Measurements from ENCODE around the gene RAD51.
A peak's percentile ranks its signal among the peaks of the same experiment; 100 is the strongest.

RAD51 gene

DNA sequence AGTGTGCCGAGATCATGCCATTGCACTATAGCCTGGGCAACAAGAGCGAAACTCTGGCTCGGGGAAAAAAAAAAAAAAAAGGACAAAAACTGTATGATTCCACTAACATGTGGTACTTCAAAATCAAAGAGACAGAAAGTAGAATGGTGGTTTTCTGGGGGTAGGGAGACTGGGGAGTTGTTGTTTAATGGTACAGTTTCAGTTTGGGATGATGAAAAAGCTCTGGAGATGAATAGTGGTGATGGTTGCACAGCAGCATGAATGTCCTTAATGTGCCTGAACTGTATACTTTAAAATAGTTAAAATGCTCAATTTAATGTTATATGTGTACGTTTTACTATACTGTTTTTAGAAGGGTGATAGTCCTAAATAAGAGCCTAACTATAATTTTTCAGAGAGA lies 27.4 kb downstream of the RAD51 start:
- no peak for DNase-seq (ENCODE audit: low spot score)

DNA sequence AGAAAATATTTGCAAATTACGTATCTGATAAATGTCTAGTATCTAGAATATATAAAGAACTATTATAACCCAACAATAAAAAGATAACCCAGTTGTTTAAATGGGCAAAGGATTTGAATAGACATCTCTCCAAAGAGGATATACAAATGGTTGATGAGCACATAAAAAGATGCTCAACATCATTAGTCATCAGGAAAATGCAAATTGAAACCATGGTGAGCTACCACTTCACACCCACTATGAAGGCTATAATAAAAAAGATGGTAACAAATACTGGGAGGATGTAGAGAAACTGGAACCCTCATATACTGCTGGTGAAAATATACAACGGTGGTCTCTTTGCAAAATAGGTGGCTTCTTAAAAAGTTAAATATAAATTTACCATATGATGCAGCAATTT lies 28.0 kb downstream of the RAD51 start:
- DNase-seq (ENCODE audit: low spot score) = no peak

DNA sequence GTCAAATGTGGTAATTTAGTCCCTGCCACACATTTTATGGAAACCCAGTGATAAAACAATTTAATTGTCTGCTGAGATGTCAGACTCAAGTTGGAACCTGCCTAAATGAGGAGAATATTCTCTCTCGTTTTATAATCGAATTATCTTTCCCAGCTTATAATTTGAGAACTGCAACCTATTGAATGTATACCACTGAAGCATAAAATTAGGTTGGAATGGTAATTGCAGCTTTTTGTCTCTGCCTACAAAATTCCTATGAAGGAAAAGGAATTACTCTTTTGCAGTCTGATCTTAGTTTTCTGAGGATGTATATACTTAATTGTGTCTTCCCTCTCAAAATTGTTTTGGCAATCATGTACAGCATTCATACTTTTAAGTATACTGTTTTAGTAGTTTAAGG lies 28.9 kb downstream of the RAD51 start:
- no peak for DNase-seq (ENCODE audit: low spot score)

DNA sequence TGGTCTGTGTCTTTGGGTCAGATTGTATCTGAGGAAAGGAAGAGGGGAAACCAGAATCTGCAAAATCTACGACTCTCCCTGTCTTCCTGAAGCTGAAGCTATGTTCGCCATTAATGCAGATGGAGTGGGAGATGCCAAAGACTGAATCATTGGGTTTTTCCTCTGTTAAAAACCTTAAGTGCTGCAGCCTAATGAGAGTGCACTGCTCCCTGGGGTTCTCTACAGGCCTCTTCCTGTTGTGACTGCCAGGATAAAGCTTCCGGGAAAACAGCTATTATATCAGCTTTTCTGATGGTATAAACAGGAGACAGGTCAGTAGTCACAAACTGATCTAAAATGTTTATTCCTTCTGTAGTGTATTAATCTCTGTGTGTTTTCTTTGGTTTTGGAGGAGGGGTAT lies 36.1 kb downstream of the RAD51 start:
- DNase-seq (ENCODE audit: low spot score) = no peak

DNA sequence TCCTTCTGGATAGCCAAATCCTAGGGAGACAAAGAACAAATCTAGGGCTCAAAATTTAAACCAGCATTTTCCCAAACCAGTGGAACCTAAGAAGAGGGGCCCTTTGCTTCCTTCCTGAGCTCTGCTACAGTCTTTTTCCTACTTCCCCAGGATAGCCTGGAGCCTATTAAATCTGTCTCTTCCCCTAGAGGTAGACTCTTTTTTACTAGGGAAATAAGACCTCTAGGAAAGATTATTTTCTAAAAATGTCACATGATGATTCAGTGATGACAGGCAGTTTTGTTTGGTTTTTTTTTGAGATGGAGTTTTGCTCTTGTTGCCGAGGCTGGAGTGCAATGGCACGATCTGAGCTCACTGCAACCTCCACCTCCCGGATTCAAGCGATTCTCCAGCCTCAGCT lies 41.6 kb downstream of the RAD51 start:
- no peak for DNase-seq (ENCODE audit: low spot score)

DNA sequence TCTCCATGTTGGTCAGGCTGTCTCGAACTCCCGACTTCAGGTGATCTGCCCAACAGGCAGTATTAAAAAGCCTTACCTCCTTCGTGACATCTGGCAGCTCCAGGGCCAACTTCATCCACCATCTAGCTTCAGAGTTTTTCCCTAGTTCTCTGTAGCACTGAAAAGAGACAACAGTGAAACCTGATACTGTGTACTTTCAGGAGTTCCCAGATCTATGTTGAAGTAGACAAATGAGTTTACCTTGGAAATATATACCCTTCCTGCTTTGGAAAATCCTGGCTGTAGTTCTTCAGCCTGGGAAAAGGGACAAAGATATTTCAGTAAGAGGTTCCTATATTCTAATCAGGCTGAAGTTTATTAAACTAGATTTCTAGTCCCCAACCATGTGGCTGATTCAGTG lies 42.1 kb downstream of the RAD51 start:
- DNase-seq (ENCODE audit: low spot score) = no peak

DNA sequence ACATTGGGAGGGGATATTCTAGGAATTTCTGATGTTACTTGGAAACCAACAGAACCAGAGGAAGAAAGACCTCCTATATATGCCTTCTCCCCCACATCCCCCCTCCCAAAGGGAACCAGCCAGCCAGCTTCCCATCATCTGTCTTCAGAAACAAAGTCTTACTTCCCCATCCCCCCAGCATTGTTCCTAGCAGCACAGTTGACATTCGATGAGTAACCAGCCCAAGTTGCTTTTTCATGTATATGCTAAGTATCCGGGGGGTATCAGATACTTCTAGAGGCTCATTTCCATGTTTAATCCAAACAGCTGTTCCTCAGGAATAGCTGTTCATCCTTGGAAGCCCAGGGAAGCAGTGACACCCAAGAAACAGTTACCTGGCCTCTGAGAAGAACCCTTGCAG lies 44.1 kb downstream of the RAD51 start:
- no peak for DNase-seq (ENCODE audit: low spot score)

DNA sequence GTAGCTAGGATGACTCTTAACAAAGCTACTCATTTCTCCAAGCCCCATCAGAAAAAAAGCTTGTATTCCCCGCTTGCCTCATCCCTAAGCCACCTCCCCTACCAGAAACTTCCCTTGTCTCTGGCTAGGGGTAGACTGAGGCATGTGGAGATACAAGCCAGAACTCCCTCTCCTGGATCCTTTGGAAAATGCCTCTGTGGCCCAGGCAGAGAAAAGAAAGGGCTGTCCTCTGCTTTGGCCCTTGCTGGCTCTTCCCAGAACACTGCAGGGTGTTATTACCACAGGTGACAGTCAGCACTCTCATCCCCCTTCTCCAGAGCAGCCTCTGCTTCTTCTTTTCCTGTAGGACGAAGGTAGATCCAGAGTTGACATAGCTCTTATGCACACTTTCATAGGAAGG lies 44.9 kb downstream of the RAD51 start:
- no peak for DNase-seq (ENCODE audit: low spot score)

DNA sequence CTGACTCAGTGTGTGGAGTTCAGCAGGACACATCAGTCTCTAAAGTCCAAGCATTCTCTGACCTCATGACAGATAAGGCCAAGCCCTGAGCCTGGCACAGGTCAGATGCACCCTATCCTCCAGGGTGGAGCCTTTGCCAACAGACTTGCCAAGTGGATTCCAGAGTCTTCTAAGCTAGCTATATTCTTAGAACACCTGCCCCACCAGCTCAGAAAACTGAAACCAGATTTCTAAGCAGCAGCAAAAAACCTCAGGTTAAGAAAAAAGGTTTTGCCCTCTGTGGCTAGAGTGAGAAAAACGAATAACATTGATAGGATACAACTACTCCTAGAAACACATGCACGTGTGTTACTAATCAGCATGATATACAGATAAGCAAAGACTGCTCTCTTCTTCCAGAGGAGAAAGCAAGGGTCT lies 48.5 kb downstream of the RAD51 start:
- DNase-seq (ENCODE audit: low spot score) = peak; percentile 81

DNA sequence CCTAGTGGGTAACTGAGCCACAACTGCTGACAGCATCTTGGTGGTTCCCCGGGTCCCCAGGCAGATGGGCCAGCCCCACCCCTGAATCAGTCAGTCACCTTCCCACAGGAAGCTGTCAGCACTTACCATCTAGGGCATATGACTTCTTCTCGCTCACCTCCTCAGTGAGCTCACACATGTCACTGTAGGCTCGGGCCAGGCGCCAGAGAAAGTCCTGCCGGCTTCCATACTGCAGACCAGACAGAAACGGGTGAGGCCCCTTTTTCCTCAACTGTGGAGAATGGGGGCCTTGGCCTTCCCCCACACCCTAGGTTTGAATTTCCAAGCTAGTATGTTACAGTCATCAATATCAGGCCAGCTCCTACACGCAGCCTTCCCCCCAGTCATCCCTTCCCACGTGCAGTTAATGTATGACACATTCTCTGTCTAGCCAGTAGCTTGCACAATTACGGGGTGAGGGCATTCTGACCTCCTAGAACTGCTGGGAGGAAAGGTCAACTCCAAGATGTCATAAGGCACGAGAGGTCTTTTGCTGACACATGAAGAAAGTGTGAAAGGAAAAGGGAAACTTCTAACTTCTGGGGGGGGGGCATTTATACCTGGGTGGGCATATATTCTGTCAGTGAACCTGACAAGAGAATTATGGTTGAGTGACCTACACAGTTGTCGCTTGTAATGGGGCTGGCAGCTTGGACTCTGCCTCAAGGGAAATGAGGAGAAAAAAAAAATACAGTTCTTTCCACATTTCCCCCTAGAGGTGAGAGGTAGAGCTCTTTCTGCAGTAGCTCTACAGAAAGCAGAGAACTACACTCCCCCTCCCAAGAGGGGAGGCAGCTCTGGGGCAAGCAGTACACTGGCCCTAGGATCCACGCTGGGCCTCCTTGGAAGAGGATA lies 49.2 kb downstream of the RAD51 start:
- DNase-seq (ENCODE audit: low spot score) = peak; percentile 75

DNA sequence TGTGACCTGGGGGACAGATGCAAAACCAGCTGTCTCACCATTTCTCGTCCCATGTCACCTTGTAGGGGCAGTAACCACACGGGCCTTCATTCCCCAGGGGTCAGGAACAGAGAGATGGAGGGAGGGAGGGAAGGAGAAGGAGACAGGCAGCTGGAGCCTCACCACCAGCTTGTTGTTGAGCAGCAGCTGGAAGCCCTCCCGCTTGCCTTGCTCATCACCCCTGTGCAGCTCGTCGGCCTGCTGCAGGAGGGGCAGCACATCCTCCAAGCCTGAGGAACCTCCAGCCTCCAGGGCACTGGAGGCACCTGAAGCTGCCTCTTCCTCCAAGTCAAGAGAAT lies 49.8 kb downstream of the RAD51 start:
- DNase-seq (ENCODE audit: low spot score) = peak; percentile 59

DNA sequence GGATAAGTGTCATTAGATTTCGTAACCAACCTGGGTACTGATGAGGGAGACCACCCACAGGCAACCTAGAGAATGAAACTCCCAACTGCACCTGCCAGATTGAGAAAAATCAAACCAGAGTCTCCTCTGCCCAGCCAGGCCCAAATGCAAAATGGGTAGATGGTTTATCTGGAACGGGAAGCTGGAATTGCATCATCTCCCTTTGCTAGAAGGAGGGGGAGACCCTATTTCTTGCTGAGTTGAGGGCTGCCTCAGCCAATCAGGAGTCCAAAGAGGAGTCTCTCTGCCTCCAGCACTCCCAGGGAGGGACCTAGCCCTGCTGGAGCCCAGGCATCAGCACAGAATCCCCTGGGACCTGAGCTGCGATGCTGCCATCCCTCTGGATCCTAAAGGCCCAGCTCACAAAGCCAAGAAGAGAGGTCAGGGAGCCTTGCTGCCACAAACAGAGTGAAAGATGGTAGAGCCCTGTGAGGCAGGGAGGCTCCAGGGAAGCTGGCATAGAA lies 52.0 kb downstream of the RAD51 start:
- DNase-seq (ENCODE audit: low spot score) = peak; percentile 67

DNA sequence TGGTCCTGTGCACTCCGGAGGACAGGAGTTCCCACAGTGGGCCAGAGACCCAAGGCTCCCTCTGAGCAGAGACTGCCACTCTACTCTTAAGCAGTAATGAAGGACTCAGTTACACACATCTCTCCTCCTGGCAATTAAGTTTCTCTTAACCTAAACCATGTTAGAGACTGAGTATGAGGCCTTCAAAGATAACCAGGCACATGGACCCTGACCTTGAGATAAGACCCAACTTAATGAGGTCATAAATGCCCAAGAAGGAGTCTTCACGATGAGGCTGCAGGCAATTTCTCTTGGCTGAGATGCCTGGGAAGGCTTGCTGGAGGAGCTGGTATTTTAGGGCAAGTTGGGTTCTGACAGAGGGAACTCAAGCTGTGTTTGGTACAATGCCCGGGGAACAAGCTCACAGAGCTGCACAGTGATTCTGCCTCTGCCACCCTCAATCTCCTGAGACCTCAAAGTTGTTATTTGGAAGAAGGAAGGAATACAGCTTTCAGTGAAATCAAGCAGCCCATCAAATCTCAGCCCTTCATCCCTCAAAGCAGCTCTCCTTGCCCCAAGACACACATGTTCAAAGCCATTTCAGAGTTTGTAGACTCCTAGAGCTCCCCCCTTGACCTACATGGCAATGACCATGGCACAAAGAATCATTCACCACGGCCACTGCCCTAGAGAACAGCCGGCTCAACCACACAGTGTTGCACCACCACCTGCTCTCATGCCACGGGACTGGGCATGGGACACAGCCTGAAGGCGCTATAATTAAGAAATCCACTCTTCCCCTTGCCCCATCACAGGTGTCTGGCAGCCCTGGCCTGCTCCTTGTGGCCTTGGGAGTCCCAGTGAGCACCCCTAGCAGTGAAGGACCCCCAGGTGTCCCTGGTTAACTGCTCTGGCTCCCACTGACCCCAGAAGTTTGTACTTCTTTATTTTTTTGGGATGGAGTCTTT lies 53.0 kb downstream of the RAD51 start:
- peak; percentile 83 for DNase-seq (ENCODE audit: low spot score)

DNA sequence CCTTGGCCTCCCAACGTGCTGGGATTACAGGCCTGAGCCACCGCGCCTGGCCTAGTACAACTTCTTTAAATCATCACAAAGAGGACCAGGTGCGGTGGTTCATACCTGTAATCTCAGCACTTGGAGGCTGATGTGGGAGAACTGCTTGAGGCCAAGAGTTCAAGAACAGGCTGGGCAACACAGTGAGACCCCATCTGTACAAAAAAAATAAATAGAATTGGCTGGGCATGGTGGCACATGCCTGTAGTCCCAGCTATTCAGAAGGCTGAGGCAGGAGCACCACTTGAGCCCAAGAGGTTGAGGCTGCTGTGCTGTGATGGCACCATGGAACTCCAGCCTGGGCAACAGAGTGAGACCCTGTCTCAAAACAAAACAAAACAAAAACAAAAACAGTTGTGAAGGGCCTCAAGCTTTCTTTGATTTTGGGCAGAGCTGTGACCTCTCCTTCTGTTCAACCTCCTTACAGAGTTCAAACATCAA lies 54.2 kb downstream of the RAD51 start:
- no peak for DNase-seq (ENCODE audit: low spot score)

DNA sequence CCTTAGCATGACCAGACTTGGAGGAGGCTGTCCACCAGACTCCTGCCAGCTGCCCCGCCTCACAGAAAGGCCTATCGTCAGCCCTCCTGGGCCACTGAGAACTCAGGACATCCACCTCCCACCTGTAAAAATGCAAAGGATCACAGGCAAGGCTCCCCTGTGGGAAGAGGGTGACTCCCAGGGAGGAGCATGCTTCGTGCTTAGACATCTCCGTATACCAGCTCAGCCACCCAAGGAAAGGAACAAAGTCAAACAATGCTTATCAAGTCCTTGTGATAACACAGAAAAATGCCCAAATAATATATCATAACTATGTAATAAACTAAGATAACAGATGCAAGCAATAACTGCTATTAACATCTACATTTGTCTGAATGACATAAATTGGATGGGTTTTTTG lies 55.9 kb downstream of the RAD51 start:
- no peak for DNase-seq (ENCODE audit: low spot score)

DNA sequence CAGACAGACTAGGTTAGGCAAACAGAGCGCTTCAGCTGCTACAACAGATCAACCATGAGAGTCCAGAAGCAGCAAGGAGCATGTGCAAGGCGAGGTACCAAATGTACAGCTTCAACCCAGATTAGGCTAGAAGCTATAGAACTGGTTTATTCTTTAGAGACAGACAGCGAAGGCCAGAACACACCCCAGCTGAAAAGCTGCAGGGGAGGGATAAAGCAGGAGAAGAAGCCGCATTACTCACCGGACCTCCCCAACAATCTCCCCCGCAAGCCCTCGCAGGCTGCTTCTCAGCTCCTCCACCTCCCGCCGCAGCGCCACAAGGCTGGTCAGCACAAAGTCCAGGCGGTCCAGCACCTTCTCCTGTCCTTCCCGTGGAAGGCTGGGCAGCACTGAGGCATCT lies 56.8 kb downstream of the RAD51 start:
- no peak for DNase-seq (ENCODE audit: low spot score)

DNA sequence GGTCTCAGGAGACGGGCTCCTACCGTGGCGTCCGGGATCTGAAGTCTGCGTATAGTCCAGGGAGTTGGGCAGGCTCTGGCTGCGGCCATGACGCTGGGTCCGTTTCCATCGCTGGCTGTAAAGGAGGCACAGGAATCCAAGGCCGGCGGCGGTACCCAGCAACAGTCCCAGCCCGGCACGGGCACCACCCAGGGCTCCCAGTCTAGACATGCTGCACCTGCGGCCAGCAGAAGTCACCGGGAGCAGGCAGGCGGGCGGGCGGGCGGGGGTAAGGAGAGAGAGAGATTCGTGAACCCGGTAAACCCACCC lies 59.6 kb downstream of the RAD51 start:
- DNase-seq (ENCODE audit: low spot score) = peak; percentile 64

DNA sequence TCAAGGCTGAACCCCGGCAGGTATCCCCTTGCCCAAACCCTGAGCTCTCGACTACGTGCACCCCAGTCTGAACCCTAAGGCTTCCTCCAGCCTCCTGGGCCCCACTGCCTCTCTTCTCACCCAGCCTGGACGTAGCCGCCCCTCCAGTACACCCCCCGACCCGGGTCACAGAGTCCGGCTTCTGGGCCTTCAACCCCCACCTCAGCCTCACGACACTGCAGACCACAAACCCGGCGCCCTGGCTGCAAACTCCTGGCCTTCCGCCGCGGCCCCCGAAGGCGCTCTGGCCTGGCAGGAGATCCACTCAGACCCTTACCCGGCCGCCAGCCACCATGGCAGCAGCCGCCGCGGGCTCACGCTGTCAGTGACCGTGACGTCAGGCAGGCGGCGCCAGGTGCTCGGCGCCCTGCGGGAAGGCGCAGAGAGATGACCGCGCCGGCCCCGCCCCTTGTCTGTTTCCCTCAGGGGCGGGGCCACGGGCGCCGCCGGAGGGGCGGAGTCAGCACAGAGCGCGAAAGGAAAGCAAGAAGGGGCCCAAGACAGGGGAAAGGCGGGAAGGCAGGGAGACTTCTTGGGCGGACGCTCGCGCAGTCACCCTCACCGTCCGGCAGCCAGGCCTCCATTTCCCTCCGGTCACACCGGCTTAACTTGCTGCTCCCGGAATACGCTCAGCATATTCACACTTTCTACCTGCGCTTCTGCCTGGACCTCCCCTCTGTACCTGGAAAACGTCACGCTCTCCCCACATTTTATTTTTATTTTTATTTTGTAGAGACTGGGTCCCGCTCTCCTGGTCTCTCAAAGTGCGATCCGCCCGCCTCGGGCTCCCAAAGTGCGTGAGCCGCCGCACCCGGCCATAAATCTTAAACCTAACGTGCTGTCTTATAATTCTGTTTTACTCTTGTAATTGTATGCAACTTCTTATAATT lies 60.2 kb downstream of the RAD51 start, which contains the start of gene RMDN3:
Gene RMDN3, minus strand, starts transcription at position 372 of the 929 bp plus-strand sequence. CDS start 471 bp downstream, outside the sequence.
- DNase-seq (ENCODE audit: low spot score) = peak; percentile 96

DNA sequence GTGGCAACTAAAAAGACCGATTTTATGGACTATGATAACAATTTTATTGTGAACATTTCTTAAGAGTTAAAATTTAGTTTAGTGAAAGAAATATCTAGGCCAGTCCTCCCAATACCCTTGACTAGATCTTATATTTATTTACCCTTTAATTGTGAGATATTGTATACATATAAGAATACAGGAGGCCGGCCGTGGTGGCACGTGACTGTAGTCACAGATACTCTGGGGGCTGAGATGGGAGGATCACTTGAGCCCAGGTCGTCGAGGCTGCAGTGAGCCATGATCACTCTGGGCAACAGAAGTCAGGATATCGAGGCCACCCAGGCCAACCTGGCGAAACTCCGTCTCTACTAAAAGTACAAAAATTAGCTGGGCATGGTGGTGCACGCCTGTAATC lies 60.8 kb downstream of the RAD51 start:
- DNase-seq (ENCODE audit: low spot score) = no peak

DNA sequence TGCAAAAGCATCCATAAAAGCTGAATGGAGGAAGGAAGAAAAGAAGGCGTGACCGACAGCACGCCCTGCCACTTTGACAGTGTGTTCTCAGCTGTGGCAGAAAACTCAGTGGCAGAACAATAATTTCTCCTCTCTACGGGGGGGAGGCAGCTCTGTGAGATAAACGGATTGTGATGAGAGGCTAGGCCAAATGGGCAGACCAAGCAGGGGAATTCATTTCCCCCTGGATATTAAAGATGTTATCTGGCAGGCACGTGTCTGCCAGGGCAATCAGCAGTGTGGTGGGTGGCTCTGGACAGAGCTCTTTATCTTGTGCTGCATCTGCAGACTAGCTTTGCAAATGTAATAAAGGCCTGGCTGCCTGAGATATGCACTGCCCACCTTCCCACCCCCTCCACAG lies 62.0 kb downstream of the RAD51 start:
- DNase-seq (ENCODE audit: low spot score) = peak; percentile 44

DNA sequence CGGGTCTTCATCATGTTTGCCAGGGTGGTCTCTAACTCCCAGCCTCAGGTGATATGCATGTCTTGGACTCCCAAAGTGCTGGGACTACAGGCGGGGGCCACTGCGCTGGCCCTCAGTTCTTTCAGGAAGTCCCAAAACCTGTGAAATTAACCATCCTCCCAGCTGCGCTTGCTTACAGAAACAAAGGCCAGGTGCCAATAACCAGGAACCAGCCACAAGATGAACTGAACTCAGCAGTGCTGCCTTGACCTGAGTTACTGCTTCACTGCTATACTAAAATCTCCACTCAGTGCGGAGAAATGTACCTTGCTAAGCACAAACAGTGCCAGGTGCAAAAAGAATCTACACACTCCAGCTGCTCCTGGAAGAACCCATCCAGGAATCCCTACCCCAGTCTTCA lies 65.0 kb downstream of the RAD51 start:
- DNase-seq (ENCODE audit: low spot score) = no peak
